WTC11 (cell line): Measurements from ENCODE around the gene NFX1. TPM values are rescaled to one million over a fixed set of nuclear protein-coding genes. Genes with fewer than 3 reads are reported as not detected.
"Not testable (repeated sequence)": the region's sequence is repeated elsewhere in the genome, so short reads cannot be mapped to it uniquely, and the experiment has no call there.

Experiments
- ATAC-seq: fragments of 200-7000 bp; cut with Tn5 transposase; 2 replicates; pipeline ENCODE4 v1.10.0; 2021; ENCODE audit warnings: mild to moderate bottlenecking, moderate library complexity
- CTCF ChIA-PET: fragments of 300-600 bp; sonication (Branson Sonifier 250); formaldehyde crosslinking; loops from one replicate; lab custom pipeline; 2021; ENCODE audit warnings: antibody characterized with exemption; lab: Charles Lee
- POLR2A ChIA-PET: fragments of 350-600 bp; sonication (Branson Sonifier 250); formaldehyde crosslinking; loops from one replicate; lab custom pipeline; 2021; ENCODE audit warnings: antibody characterized with exemption; lab: Charles Lee
- DNase-seq: peaks from one replicate; pipeline ENCODE4 v3.0.0; 2021; ENCODE audit warnings: low spot score
- H3K27ac Mint-ChIP-seq: 2 replicates; pipeline ENCODE4 v1.8.0; 2021; ENCODE audit warnings: mixed read lengths
- H3K27me3 Mint-ChIP-seq: 2 replicates; pipeline ENCODE4 v1.8.0; 2021; ENCODE audit warnings: low read depth, mild to moderate bottlenecking, moderate library complexity, mixed read lengths
- H3K36me3 Mint-ChIP-seq: 2 replicates; pipeline ENCODE4 v1.8.0; 2021; ENCODE audit warnings: mixed read lengths
- H3K4me1 Mint-ChIP-seq: 2 replicates; pipeline ENCODE4 v1.8.0; 2022; ENCODE audit warnings: mixed read lengths
- H3K4me3 Mint-ChIP-seq: 2 replicates; pipeline ENCODE4 v1.8.0; 2021; ENCODE audit warnings: mild to moderate bottlenecking, moderate library complexity, mixed read lengths
- H3K9me3 Mint-ChIP-seq: 2 replicates; pipeline ENCODE4 v1.8.0; 2021; ENCODE audit warnings: mixed read lengths
- CREB1 ChIP-seq: sonication (generic); formaldehyde crosslinking; IDR thresholded peaks from 2 replicates; pipeline ENCODE4 v1.8.0; 2023; ENCODE audit warnings: mild to moderate bottlenecking, missing genetic modification reagents
- EMX1 ChIP-seq: fragments of 250-450 bp; sonication (Bioruptor Pico); IDR thresholded peaks from 2 replicates; pipeline ENCODE4 v1.8.0; 2021; ENCODE audit warnings: mild to moderate bottlenecking
- ETV6 ChIP-seq: sonication (generic); formaldehyde crosslinking; IDR thresholded peaks from 2 replicates; pipeline ENCODE4 v1.8.1; 2022; ENCODE audit warnings: mild to moderate bottlenecking, missing genetic modification reagents
- FOXK1 ChIP-seq: sonication (generic); formaldehyde crosslinking; IDR thresholded peaks from 2 replicates; pipeline ENCODE4 v1.8.0; 2022; ENCODE audit warnings: mild to moderate bottlenecking, moderate library complexity, missing genetic modification reagents
- KAT7 ChIP-seq: sonication (generic); formaldehyde crosslinking; IDR thresholded peaks from 2 replicates; pipeline ENCODE4 v1.8.1; 2023; ENCODE audit warnings: missing genetic modification reagents, mild to moderate bottlenecking, borderline replicate concordance
- MYBL2 ChIP-seq: sonication (generic); formaldehyde crosslinking; IDR thresholded peaks from 2 replicates; pipeline ENCODE4 v1.8.1; 2023; ENCODE audit warnings: mild to moderate bottlenecking, moderate library complexity, missing genetic modification reagents
- NFYB ChIP-seq: sonication (generic); formaldehyde crosslinking; conservative IDR thresholded peaks from 2 replicates; pipeline ENCODE4 v1.8.0; 2022; ENCODE audit warnings: low read depth, missing genetic modification reagents
- ZNF121 ChIP-seq: sonication (generic); formaldehyde crosslinking; IDR thresholded peaks from 2 replicates; pipeline ENCODE4 v1.8.0; 2023; ENCODE audit warnings: missing genetic modification reagents
- ZNF219 ChIP-seq: sonication (generic); formaldehyde crosslinking; IDR thresholded peaks from 2 replicates; pipeline ENCODE4 v1.8.0; 2023; ENCODE audit warnings: missing genetic modification reagents, mild to moderate bottlenecking, borderline replicate concordance
- ZNF232 ChIP-seq: sonication (generic); formaldehyde crosslinking; IDR thresholded peaks from 2 replicates; pipeline ENCODE4 v1.8.0; 2022; ENCODE audit warnings: mild to moderate bottlenecking, missing genetic modification reagents
- ZNF396 ChIP-seq: fragments of 250-450 bp; sonication (Bioruptor Pico); IDR thresholded peaks from 2 replicates; pipeline ENCODE4 v1.8.0; 2021; ENCODE audit warnings: mild to moderate bottlenecking, moderate library complexity, borderline replicate concordance
- total RNA-seq: library from RNA; stranded (reverse); gene quantifications from 3 replicates; pipeline ENCODE4 v1.2.3, GENCODE V29; 2021
- TF ChIP-seq, protein P1 (sequence below): sonication (generic); formaldehyde crosslinking; IDR thresholded peaks from 2 replicates; pipeline ENCODE4 v1.8.1; 2023; ENCODE audit warnings: mild to moderate bottlenecking, missing genetic modification reagents, borderline replicate concordance
- TF ChIP-seq, protein P2 (sequence below): sonication (generic); formaldehyde crosslinking; IDR thresholded peaks from 2 replicates; pipeline ENCODE4 v1.8.0; 2023; ENCODE audit warnings: mild to moderate bottlenecking, missing genetic modification reagents
- TF ChIP-seq, protein P3 (sequence below): sonication (generic); formaldehyde crosslinking; IDR thresholded peaks from 2 replicates; pipeline ENCODE4 v1.8.1; 2022; ENCODE audit warnings: missing genetic modification reagents, borderline replicate concordance
- TF ChIP-seq, protein P4 (sequence below): sonication (generic); formaldehyde crosslinking; IDR thresholded peaks from 2 replicates; pipeline ENCODE4 v1.8.0; 2022; ENCODE audit warnings: mild to moderate bottlenecking, missing genetic modification reagents
- TF ChIP-seq, protein P5 (sequence below): sonication (generic); formaldehyde crosslinking; conservative IDR thresholded peaks from 2 replicates; pipeline ENCODE4 v1.8.1; 2023; ENCODE audit warnings: mild to moderate bottlenecking, low read depth, missing genetic modification reagents, moderate library complexity
- TF ChIP-seq, protein P6 (sequence below): sonication (generic); formaldehyde crosslinking; conservative IDR thresholded peaks from 2 replicates; pipeline ENCODE4 v1.8.1; 2022; ENCODE audit warnings: mild to moderate bottlenecking, missing genetic modification reagents
- TF ChIP-seq, protein P7 (sequence below): fragments of 250-450 bp; sonication (Bioruptor Pico); IDR thresholded peaks from 2 replicates; pipeline ENCODE4 v1.9.0; 2021; ENCODE audit warnings: mild to moderate bottlenecking

Gene NFX1
- total RNA-seq, 1 experiment from 2014 or later = 30.9 TPM

DNA sequence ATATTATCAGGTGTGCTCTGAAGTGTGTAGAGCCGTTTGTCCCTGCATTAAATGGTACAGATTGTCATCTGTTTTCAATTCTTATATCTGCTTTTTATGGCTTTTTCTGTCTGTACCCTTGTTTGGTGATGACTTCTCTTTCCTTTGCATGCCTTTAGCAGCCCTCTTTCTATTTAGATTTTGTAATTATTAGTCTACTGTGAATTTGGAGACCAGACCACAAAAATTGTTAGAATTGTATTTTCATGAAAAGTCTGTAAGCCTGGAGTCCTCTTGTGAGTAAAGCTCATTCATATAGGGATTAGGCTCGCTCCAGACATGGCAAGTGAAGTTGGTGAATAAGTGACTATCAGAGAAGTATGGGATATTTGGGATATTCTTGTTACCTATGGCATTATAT lies 41.7 kb downstream of the NFX1 start (continued):
- TF ChIP-seq, protein P1, sequence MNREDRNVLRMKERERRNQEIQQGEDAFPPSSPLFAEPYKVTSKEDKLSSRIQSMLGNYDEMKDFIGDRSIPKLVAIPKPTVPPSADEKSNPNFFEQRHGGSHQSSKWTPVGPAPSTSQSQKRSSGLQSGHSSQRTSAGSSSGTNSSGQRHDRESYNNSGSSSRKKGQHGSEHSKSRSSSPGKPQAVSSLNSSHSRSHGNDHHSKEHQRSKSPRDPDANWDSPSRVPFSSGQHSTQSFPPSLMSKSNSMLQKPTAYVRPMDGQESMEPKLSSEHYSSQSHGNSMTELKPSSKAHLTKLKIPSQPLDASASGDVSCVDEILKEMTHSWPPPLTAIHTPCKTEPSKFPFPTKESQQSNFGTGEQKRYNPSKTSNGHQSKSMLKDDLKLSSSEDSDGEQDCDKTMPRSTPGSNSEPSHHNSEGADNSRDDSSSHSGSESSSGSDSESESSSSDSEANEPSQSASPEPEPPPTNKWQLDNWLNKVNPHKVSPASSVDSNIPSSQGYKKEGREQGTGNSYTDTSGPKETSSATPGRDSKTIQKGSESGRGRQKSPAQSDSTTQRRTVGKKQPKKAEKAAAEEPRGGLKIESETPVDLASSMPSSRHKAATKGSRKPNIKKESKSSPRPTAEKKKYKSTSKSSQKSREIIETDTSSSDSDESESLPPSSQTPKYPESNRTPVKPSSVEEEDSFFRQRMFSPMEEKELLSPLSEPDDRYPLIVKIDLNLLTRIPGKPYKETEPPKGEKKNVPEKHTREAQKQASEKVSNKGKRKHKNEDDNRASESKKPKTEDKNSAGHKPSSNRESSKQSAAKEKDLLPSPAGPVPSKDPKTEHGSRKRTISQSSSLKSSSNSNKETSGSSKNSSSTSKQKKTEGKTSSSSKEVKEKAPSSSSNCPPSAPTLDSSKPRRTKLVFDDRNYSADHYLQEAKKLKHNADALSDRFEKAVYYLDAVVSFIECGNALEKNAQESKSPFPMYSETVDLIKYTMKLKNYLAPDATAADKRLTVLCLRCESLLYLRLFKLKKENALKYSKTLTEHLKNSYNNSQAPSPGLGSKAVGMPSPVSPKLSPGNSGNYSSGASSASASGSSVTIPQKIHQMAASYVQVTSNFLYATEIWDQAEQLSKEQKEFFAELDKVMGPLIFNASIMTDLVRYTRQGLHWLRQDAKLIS = no peak
- TF ChIP-seq MYBL2 = no peak
- TF ChIP-seq, protein P2, sequence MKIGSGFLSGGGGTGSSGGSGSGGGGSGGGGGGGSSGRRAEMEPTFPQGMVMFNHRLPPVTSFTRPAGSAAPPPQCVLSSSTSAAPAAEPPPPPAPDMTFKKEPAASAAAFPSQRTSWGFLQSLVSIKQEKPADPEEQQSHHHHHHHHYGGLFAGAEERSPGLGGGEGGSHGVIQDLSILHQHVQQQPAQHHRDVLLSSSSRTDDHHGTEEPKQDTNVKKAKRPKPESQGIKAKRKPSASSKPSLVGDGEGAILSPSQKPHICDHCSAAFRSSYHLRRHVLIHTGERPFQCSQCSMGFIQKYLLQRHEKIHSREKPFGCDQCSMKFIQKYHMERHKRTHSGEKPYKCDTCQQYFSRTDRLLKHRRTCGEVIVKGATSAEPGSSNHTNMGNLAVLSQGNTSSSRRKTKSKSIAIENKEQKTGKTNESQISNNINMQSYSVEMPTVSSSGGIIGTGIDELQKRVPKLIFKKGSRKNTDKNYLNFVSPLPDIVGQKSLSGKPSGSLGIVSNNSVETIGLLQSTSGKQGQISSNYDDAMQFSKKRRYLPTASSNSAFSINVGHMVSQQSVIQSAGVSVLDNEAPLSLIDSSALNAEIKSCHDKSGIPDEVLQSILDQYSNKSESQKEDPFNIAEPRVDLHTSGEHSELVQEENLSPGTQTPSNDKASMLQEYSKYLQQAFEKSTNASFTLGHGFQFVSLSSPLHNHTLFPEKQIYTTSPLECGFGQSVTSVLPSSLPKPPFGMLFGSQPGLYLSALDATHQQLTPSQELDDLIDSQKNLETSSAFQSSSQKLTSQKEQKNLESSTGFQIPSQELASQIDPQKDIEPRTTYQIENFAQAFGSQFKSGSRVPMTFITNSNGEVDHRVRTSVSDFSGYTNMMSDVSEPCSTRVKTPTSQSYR = no peak
- TF ChIP-seq EMX1 (CRISPR knock-in tag) = no peak
- TF ChIP-seq, protein P3, sequence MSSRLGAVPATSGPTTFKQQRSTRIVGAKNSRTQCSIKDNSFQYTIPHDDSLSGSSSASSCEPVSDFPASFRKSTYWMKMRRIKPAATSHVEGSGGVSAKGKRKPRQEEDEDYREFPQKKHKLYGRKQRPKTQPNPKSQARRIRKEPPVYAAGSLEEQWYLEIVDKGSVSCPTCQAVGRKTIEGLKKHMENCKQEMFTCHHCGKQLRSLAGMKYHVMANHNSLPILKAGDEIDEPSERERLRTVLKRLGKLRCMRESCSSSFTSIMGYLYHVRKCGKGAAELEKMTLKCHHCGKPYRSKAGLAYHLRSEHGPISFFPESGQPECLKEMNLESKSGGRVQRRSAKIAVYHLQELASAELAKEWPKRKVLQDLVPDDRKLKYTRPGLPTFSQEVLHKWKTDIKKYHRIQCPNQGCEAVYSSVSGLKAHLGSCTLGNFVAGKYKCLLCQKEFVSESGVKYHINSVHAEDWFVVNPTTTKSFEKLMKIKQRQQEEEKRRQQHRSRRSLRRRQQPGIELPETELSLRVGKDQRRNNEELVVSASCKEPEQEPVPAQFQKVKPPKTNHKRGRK (CRISPR knock-in tag) = no peak
- TF ChIP-seq, protein P4, sequence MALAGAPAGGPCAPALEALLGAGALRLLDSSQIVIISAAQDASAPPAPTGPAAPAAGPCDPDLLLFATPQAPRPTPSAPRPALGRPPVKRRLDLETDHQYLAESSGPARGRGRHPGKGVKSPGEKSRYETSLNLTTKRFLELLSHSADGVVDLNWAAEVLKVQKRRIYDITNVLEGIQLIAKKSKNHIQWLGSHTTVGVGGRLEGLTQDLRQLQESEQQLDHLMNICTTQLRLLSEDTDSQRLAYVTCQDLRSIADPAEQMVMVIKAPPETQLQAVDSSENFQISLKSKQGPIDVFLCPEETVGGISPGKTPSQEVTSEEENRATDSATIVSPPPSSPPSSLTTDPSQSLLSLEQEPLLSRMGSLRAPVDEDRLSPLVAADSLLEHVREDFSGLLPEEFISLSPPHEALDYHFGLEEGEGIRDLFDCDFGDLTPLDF = no peak
- no peak for TF ChIP-seq ZNF396
- TF ChIP-seq ZNF121 = no peak

DNA sequence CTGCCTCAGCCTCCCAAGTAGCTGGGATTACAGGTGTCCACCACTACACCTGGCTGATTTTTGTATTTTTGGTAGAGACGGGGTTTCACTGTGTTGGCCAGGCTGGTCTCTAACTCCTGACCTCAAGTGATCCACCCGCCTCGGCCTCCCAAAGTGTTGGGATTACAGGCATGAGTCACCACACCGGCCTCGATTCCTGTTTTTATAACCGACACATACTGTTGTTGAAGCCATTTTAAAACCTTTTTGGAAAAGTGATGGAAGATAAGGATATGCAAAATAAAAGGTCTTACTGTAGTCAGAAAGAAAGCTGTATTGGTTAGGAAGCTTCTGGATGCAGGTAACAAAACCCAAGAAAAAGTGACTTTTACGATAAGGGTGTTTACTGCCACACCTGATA lies 42.6 kb downstream of the NFX1 start:
- ATAC-seq, H3K9me3 Mint-ChIP-seq, POLR2A ChIA-PET, H3K27ac Mint-ChIP-seq, H3K4me3 Mint-ChIP-seq, DNase-seq, CTCF ChIA-PET, H3K27me3 Mint-ChIP-seq, H3K4me1 Mint-ChIP-seq: not testable (repeated sequence)
- H3K36me3 Mint-ChIP-seq = peaks cover 66% of the 10 kb centered on the region

DNA sequence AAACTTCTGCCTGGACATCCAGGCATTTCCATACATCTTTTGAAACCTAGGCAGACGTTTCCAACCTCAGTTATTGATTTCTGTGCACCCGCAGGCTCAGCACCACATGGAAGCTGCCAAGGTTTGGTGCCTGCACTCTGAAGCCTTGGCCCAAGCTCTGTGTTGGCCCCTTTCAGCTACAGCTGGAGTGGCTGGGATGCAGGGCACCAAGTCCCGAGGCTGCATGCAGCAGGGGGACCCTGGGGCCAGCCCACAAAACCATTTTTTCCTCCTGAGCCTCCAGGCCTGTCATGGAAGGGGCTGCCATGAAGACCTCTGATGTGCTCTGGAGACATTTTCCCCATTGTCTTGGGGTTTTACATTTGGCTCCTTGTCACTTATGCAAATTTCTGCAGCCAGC lies 49.9 kb downstream of the NFX1 start:
- Mint-ChIP-seq H3K4me3 (no peak overlapping the region), H3K36me3 (peaks cover 65% of the 10 kb centered on the region), H3K4me1 (no peaks in the 10 kb centered on the region), H3K9me3 (peaks cover 32% of the 10 kb centered on the region), H3K27ac (no peak overlapping the region), H3K27me3 (no peaks in the 10 kb centered on the region)
- ChIA-PET POLR2A (no interaction called here), CTCF (no interaction called here)
- DNase-seq (no peak), ATAC-seq (no peak)
- TF ChIP-seq, protein P5, sequence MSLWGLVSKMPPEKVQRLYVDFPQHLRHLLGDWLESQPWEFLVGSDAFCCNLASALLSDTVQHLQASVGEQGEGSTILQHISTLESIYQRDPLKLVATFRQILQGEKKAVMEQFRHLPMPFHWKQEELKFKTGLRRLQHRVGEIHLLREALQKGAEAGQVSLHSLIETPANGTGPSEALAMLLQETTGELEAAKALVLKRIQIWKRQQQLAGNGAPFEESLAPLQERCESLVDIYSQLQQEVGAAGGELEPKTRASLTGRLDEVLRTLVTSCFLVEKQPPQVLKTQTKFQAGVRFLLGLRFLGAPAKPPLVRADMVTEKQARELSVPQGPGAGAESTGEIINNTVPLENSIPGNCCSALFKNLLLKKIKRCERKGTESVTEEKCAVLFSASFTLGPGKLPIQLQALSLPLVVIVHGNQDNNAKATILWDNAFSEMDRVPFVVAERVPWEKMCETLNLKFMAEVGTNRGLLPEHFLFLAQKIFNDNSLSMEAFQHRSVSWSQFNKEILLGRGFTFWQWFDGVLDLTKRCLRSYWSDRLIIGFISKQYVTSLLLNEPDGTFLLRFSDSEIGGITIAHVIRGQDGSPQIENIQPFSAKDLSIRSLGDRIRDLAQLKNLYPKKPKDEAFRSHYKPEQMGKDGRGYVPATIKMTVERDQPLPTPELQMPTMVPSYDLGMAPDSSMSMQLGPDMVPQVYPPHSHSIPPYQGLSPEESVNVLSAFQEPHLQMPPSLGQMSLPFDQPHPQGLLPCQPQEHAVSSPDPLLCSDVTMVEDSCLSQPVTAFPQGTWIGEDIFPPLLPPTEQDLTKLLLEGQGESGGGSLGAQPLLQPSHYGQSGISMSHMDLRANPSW (CRISPR knock-in tag) = no peak
- TF ChIP-seq FOXK1 (CRISPR knock-in tag) (no peak), ZNF232 (no peak), CREB1 (no peak), ETV6 (CRISPR knock-in tag) (no peak), ZNF219 (no peak), ZNF121 (no peak), NFYB (CRISPR knock-in tag) (no peak), KAT7 (CRISPR knock-in tag) (no peak)
- TF ChIP-seq, protein P2 = no peak
- TF ChIP-seq, protein P6, sequence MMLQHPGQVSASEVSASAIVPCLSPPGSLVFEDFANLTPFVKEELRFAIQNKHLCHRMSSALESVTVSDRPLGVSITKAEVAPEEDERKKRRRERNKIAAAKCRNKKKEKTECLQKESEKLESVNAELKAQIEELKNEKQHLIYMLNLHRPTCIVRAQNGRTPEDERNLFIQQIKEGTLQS (CRISPR knock-in tag) = no peak
- TF ChIP-seq, protein P7, sequence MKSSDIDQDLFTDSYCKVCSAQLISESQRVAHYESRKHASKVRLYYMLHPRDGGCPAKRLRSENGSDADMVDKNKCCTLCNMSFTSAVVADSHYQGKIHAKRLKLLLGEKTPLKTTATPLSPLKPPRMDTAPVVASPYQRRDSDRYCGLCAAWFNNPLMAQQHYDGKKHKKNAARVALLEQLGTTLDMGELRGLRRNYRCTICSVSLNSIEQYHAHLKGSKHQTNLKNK (CRISPR knock-in tag) = no peak
